Lung (tissue), 12 donors: ENCODE results near the gene GIPC3. TPM values are rescaled to one million over a fixed set of nuclear protein-coding genes. Genes with fewer than 3 reads are reported as not detected.

Experiments used
- ATAC-seq: fragments of 200-7000 bp; cut with Tn5 transposase; one replicate; pipeline ENCODE4 v1.9.1; 2020; ENCODE audit warnings: moderate number of reproducible peaks; ENCODE audit not compliant: insufficient read depth, low FRiP score
- DNase-seq, 3 donors: peaks; one replicate each; pipeline ENCODE4 v3.0.0-alpha.2; 2013 to 2017
- H3K27ac ChIP-seq, 2 donors: one replicate each; pipeline ENCODE4 v1.5.1; 2013; ENCODE audit warnings: mild to moderate bottlenecking in 2 of 2, moderate library complexity in 2 of 2, control low read depth in 1 of 2, inconsistent platforms in 1 of 2, low read depth in 1 of 2, low read length in 1 of 2
- H3K27me3 ChIP-seq, 3 donors: one replicate each; pipeline ENCODE4 v1.5.1; 2013; ENCODE audit warnings: low read length in 2 of 3; ENCODE audit not compliant: control insufficient read depth in 3 of 3, insufficient read depth in 3 of 3
- H3K36me3 ChIP-seq, 4 donors: one replicate each; pipeline ENCODE4 v1.5.1; 2013; ENCODE audit warnings: low read length in 4 of 4, mild to moderate bottlenecking in 1 of 4, moderate library complexity in 1 of 4; ENCODE audit not compliant: control insufficient read depth in 4 of 4, insufficient read depth in 4 of 4
- H3K4me1 ChIP-seq, 5 donors: one replicate each; pipeline ENCODE4 v1.5.1; 2013; ENCODE audit warnings: low read length in 5 of 5, mild to moderate bottlenecking in 2 of 5, moderate library complexity in 1 of 5; ENCODE audit not compliant: control insufficient read depth in 5 of 5, insufficient read depth in 5 of 5
- H3K4me3 ChIP-seq: one replicate; pipeline ENCODE4 v1.5.1; 2013; ENCODE audit warnings: mild to moderate bottlenecking, control low read depth, moderate library complexity
- H3K9ac ChIP-seq, 2 donors: one replicate each; pipeline ENCODE4 v1.5.1; 2013; ENCODE audit warnings: low read length in 2 of 2, control low read depth in 1 of 2; ENCODE audit not compliant: insufficient read depth in 1 of 2
- H3K9me3 ChIP-seq, 4 donors: one replicate each; pipeline ENCODE4 v1.5.1; 2013; ENCODE audit warnings: low read length in 3 of 4, mild to moderate bottlenecking in 1 of 4, moderate library complexity in 1 of 4; ENCODE audit not compliant: control insufficient read depth in 4 of 4, insufficient read depth in 3 of 4
- CTCF ChIP-seq: IDR thresholded peaks from 2 replicates; pipeline ENCODE4 v1.5.1; 2012; ENCODE audit warnings: mild to moderate bottlenecking; ENCODE audit errors: control extremely low read depth, extremely low read depth
- WGBS, 2 donors: extraction: QIAGEN DNeasy Blood & Tissue Kit; methylation state at CpG; one replicate each; pipeline ENCODE4 v1.1.7; 2013; 5-methylcytosine and 5-hydroxymethylcytosine counted together
- polyA plus RNA-seq, 2 donors: library from polyadenylated mRNA; stranded (reverse); fragments of 200-250 nt; gene quantifications; one replicate each; pipeline ENCODE4 v1.2.1, GENCODE V29; 2013
- total RNA-seq, 2 donors: library from RNA; depleted of rRNA in 1 of 2; stranded (reverse); fragments of >200 nt in 1 of 2; gene quantifications; one replicate each; pipeline ENCODE4 v1.2.1, GENCODE V29; 2014 to 2021
- donor health status: control.
- donor health status: control.
- donor health status: Bipolar disorder and iron deficiency.
- donor health status: healthy.
- donor health status: DM: yes; HTN: yes; CAD: no.

GIPC3 gene
- total and polyA plus RNA-seq, 4 donors = 1.6 to 2.1 (median 1.9) TPM

DNA sequence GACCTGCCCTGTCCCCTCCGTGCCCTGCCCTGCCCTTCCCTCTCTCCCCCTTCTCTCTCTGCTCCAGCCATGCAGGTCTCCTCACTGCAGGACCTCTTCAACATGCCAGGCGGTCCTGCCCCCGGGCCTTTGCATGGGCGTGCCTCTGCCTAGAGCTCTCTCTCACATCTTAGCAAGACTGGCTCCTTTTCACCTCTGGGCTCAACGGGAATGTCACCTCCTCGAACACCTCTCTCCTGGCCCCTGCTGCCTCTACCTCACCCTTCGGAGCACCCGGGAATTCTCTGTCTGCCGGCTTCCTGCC lies 33.5 kb upstream of the GIPC3 start:
- Histone ChIP-seq H3K27me3 (no peaks in the 10 kb centered on the region), H3K9ac (no peak overlapping the region), H3K36me3 (peaks cover 0 to 22% (median 2%) of the 10 kb centered on the region in 4 donors), H3K4me1 (peaks cover 0 to 17% (median 0%) of the 10 kb centered on the region in 5 donors), H3K9me3 (no peaks in the 10 kb centered on the region), H3K4me3 (no peak overlapping the region), H3K27ac (no peak overlapping the region)
- ATAC-seq (no peak), DNase-seq (no peak)
- no peak for TF ChIP-seq CTCF
- WGBS, 2 donors = 77 to 83% methylated on average over 9 of the region's 9 CpGs

DNA sequence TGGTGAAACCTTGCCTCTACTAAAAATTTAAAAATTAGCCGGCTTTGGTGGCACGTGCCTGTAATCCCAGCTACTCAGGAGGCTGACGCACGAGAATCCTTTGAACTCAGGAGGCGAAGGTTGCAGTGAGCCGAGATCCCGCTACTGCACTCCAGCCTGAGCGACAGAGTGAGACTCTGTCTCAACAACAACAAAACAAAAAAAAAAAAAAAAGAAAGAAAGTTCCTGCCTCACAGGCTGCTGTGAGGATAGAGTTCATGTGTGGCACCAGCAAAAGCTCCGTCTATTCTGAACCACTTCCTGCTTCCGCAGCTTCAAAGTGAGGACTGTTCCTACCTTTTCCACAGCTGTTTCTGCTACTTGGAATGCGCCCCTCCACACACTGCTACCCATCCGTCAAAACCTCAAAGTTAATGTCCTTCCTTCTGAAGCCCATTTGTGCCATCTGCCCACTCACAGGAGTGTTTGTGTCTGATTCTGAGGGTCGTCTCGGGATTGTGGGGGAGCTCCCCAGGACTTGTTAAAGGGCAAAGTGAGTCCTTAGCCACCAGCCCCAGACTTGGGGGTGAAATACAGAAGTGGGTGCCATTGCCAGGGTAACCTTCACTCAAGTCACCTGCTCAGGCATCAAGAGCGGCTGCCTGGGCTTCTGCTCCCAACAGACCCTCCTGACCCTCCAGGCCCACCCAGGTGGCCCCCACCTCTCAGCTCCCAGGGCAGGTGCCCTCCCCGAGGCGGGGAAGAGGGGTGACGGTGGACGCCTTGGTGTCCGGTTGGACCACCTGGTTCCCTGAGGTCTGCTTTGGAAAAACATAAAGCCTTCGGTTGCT lies 30.8 kb upstream of the GIPC3 start:
- Histone ChIP-seq H3K36me3 (peaks cover 0 to 4% (median 0%) of the 10 kb centered on the region in 4 donors), H3K27me3 (no peaks in the 10 kb centered on the region), H3K4me3 (no peak overlapping the region), H3K9ac (no peak overlapping the region), H3K27ac (peak overlapping the region in 1 of 2 donors; percentile 21), H3K9me3 (no peaks in the 10 kb centered on the region), H3K4me1 (peaks cover 0 to 17% (median 0%) of the 10 kb centered on the region in 5 donors)
- no peak for DNase-seq
- 54 to 64% methylated on average over 21 of the region's 21 CpGs for WGBS, 2 donors
- no peak for TF ChIP-seq CTCF
- ATAC-seq = no peak

DNA sequence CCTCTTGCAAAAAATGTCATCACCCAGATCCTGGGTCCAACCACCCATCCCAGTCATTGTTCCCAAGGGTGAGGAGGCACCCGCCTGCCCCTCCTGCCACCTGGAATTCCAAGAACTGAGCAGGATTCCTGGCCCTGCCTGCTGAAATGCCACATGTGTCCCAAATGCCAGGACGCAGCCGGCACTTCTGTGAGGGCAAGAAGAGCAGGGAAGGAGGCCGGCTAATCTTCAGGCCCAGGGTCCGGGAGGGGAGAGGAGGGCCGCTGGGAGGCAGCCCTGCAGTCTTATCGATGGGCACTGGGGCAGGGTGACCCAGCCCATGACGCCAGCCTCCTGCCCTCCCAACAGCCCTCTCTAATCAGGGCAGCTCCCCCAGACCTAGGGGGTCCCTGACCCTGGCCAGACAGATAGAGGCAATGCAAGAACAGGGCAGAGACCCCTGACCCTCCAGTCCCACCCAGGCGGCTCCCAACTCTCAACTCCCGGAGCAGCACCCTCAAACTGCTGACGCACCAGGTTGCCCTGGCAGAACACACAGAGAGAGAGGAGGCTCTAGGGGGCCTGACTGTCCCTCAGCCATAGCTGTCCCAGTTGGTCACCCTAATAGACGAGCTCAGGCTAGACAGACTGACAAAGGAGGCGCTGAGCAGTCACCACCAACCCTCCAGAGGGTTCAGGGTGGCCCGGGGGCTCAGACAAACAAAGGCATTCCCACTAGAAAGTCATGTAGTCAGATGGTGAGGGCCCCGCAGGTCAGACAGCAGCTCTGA lies 29.4 kb upstream of the GIPC3 start:
- TF ChIP-seq CTCF = no peak
- Histone ChIP-seq H3K4me3 (peak overlapping the region; percentile 93), H3K36me3 (peaks cover 0 to under 1% (median 0%) of the 10 kb centered on the region in 4 donors), H3K4me1 (peaks cover 0 to 17% (median 0%) of the 10 kb centered on the region in 5 donors), H3K27ac (peak overlapping the region in 1 of 2 donors; percentile 20), H3K9ac (no peak overlapping the region), H3K27me3 (no peaks in the 10 kb centered on the region), H3K9me3 (no peaks in the 10 kb centered on the region)
- DNase-seq (no peak), ATAC-seq (no peak)
- 73 to 78% methylated on average over 15 of the region's 15 CpGs for WGBS, 2 donors
